ENCODE measurements around the gene OR2V1. TPM values are rescaled to one million over a fixed set of nuclear protein-coding genes. Genes with fewer than 3 reads are reported as not detected.
"Not testable (repeated sequence)": the region's sequence is repeated elsewhere in the genome, so short reads cannot be mapped to it uniquely, and the experiment has no call there.

OR2V1 gene
- total RNA-seq, 1 donor from 2014 or later, result not detected

DNA sequence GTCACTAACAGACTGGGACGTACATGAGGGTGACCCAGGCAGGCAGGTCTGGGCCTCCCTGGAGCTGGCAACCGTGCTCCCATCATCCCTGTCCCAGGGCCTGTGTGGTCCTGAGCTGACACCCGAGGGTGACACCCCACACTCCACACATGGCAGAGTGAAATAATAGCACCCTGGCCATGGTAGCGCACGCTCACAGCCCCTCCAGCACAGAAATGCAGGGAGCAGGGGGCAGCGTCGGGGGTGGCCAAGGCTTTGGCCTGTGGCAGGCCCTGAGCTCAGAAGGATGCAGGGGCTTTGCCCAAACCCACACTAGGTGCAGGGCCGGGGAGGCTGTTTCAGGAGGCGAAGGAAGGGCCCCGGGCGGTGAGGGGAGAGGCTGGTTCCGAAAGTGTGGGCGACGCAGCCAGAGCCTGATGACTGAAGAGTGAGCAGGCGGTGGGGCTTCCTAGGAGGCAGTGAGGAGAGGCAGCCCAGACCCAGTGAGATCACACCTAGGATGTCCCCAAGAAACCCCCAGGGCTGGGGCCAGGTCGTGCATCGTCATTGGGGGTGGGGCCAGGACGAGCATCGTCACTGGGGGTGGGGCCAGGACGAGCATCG lies 29.3 kb upstream of the OR2V1 start:
- DNase-seq (ENCODE audit: low spot score), result no peak

- DNase-seq (ENCODE audit: low spot score), result peak; percentile 87
Measured at GRCh38 chr5:181159286-181160151, 28.6 kb upstream of the OR2V1 start.

GRCh38 chr5:181158869-181159268 lies 27.9 kb upstream of the OR2V1 start:
- DNase-seq (ENCODE audit: low spot score), result no peak

- no peak for DNase-seq (ENCODE audit: low spot score)
Measured at GRCh38 chr5:181156758-181157157, 25.8 kb upstream of the OR2V1 start.

DNA sequence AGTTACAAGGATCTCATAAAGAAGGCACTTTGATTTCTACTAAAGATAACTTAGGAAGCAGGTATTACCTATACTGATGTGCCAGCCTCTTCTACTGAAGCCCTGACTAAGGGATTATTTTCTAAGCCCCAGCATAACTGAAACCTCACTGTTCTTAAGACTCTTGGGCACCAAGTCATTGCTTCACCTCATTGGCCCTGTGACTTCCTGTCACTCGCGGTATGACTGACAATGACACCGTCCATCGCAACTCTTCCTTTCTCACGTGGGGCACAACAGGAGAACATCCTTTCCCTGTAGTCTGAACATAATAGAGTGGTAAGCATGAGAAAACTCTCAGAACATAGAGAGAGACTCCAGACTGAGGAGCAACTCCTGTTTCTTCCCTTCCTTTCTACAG lies 22.8 kb upstream of the OR2V1 start:
- DNase-seq (ENCODE audit: low spot score), result no peak

- no peak for DNase-seq (ENCODE audit: low spot score)
Measured at GRCh38 chr5:181152406-181152805, 21.4 kb upstream of the OR2V1 start.

- DNase-seq (ENCODE audit: low spot score), result no peak
Measured at GRCh38 chr5:181151146-181151545, 20.2 kb upstream of the OR2V1 start.

- DNase-seq (ENCODE audit: low spot score), result no peak
Measured at GRCh38 chr5:181149806-181150733, 19.1 kb upstream of the OR2V1 start.

DNA sequence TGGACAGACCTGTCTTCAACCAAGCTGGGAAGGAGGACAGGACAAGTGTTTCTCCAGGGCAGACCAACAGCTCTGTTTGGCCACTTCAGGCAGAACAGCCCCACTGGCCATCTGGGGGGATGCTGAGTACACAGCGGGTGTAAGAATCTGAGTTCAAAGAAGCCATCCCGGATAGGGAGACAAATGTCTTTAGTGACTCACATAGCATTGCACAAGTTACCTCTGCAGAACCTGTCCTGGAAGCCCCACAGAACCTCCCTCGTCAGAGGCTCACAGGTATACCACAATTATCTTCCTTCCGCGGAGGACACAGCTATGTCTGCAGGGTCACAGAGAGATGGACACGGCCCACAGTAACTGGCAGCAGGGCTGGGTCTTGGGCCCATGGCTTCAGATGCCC lies 18.4 kb upstream of the OR2V1 start:
- DNase-seq (ENCODE audit: low spot score), result no peak

DNA sequence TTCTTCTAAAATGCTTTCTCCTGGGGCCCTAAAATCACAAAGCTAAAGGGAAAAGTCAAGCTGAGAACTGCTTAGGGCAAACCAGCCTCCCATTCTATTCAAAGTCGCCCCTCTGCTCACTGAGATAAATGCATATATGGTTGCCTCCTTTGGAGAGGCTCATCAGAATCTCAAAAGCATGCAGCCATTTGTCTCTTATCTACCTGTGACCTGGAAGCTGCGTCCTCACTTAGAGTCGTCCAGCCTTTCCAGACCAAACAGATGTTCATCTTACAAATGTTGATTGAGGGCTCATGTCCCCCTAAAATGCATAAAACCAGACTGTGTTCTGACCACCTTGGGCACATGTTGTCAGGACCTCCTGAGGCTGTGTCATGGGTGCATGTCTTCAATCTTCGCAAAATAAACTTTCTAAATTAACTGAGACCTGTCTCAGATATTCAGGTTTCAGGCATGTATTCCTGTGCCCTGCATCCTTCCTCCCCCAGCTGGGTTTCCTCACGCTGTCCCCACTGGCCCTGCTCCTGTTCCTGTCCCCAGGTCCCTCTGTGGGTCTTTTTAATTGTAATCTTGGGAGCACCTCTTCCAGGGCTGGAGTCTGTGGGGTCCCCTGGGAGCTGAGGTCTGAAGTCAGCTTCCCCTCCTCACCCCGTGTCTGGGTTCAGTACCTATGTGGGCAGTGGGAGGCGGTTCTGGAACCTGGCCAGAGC lies 16.1 kb upstream of the OR2V1 start, which contains the start of gene OR2V2:
OR2V2 (plus strand) TSS at position 660 of the 710 bp plus-strand sequence. CDS start 7,357 bp downstream, outside the sequence.
- DNase-seq (ENCODE audit: low spot score), result not testable (repeated sequence)

GRCh38 chr5:181145133-181145532 lies 14.2 kb upstream of the OR2V1 start:
- DNase-seq (ENCODE audit: low spot score), result no peak

DNA sequence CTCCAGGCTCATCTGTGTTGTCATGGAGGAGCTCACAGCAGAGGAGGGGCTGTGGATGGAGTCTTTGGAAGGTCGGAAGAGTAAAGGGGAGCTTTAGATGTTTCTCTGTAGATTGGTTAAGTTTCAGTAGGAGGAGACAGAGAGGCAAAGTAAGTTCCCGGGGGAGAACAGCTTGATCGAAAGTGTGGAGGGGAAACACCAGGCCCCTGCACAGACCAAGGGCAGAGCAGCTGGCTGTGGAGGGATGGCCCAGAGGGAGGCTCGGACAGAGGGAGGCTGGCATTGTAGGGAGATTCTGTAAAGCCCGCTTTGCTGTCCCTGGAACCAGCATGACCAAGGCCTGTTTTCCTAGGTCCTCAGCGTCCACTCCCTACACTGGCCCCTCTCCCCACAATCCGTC lies 11.1 kb upstream of the OR2V1 start:
- DNase-seq (ENCODE audit: low spot score), result no peak

DNA sequence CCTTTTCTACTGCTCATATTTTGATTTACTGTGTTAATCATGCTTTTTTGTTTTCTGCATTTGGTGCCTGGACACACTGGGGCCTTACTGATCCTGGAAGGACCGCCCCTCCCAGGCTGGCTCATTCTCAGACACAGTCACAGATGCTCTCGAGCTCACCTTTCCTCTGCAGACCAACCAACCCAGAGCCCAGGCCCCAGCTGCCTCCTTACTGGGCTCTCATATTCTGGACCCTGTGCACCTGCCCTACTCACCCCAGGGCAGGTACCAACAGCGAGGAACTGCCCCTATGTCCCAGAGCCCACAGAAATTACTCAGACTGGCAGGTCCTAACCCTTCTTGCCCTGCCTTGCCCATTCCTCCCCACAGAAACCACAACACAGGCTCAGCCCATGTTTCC lies 9.8 kb upstream of the OR2V1 start:
- no peak for DNase-seq (ENCODE audit: low spot score)

GRCh38 chr5:181138258-181138657 lies 7.3 kb upstream of the OR2V1 start:
- no peak for DNase-seq (ENCODE audit: low spot score)

GRCh38 chr5:181136361-181136955 lies 5.5 kb upstream of the OR2V1 start:
- DNase-seq (ENCODE audit: low spot score), result no peak

DNA sequence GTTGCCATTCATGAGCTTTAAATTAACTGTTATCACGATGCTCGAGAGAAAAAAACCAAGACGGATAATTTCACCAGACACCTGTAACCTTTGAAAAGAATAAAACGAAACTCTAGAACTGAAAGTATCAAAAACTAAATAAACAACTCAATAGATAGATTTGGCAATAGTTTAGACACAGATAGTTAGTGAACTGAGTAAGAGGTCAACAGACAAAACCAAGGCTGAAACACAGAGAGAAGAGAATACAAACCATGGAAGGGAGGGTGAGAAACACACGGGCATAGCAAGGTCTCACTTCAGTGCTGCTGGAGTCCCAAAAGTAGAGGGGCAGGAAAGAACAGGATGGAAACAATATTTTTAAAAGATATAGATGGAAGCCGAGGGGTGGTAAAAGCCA lies 3.3 kb upstream of the OR2V1 start:
- no peak for DNase-seq (ENCODE audit: low spot score)

DNA sequence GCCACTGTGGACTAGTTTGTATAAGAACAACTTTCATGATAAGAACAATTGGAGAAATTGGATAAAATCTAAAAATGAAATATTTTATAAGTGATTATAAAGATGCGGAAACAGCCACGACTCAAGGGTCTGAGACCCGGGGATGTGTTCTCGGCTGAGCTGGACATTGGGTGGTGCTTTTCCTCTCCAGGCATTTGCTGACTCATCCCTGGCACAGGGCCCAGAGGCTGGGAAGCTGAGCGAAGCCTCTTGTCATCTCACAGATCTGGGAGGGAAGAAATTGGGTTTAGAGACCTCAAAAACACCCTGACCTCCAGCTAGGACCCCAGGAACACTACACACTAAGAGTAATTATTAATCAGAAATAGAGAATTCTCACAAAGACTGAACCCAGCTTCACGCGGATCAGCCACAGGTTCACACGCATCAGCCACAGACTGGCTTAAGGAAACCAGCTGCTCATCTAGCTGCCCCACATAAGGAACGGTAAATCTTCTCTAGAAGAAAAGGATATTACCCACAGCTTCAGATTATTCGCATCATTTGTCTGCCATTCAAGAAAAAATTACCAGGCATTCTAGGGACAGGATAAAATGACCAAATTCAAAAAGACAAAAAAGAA lies 2.8 kb upstream of the OR2V1 start:
- DNase-seq (ENCODE audit: low spot score), result no peak

GRCh38 chr5:181133083-181133482 lies 2.1 kb upstream of the OR2V1 start:
- DNase-seq (ENCODE audit: low spot score), result no peak

DNA sequence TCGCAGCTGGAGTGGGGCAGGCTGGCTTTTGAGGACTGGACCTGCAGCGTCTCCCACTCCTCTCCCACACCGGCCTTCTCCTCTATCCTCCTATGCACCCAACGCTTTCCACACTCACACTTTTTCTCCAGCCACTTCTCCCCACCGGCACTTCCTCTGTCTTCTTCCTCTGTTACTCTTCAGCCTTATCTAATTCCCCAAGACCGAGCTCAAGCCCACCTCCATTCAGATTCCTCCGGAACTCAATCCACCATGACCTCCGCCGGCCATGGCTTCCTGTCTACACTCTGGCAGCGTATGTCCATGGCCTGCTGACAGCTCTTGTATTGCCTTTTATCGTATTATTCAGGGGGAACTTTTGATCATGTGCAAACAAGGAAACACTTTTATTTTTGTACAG lies 545 bp upstream of the OR2V1 start:
- DNase-seq (ENCODE audit: low spot score), result no peak

DNA sequence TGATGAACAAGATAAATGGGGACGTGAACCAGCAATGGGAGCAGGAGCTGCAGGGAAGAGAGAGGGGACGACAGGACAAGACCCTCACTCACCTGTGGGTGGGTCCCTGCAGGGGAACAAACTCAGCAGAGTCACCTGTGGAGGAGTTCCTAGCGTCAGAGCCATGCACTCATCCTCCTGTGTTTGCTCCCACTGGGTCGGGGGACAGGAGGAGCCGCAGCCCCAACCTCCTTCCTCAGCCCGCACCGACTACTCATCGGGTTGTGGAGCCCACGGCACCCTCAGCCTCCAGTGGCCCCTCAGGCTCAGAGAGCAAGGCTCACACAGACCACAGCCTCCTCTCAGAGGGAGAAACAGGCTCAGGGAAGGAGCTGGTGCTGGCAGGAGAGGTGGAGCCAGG lies 888 bp downstream of the OR2V1 start:
- not testable (repeated sequence) for DNase-seq (ENCODE audit: low spot score)

DNA sequence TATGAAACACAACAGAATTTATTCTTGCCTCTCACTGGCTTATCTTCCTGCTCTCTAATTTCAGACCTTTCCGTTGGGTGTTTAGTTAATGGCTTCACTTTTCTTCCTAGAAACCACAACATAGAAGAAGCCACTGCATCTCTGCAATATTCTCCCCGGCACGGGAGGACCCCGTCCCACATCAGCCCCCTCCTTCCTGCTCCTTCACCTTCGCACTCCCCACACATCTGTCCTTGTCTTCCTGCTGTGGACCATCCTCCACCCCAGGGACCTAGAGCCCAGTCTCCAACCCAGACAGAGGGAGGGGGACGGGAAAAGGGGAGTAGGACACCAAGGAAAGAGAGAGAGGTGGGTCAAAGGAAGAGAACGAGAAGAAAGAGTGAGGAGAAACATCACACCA lies 1.4 kb downstream of the OR2V1 start:
- DNase-seq (ENCODE audit: low spot score), result no peak

Measured in mucosa of gallbladder (tissue), 1 donor.